Ovary (tissue), 9 donors: Measurements from ENCODE around the gene ABLIM1. TPM values are rescaled to one million over a fixed set of nuclear protein-coding genes. Genes with fewer than 3 reads are reported as not detected.

ENCODE experiments used
- DNase-seq, 5 donors: peaks; one replicate each; pipeline ENCODE4 v3.0.0-alpha.2; 2019 to 2020
- H3K27ac ChIP-seq, 2 donors: fragments of 200-600 bp; one replicate each; pipeline versions ENCODE4 v1.5.1 to v1.8.0; 2019 to 2022
- H3K27me3 ChIP-seq: fragments of 200-600 bp; one replicate; pipeline ENCODE4 v1.8.0; 2022
- H3K36me3 ChIP-seq: fragments of 200-600 bp; sonication (generic); one replicate; pipeline ENCODE4 v1.5.1; 2019
- H3K4me1 ChIP-seq: one replicate; pipeline ENCODE4 v1.8.1; 2013; ENCODE audit warnings: mild to moderate bottlenecking, moderate library complexity; ENCODE audit not compliant: insufficient read depth
- H3K4me3 ChIP-seq: fragments of 200-600 bp; sonication (generic); one replicate; pipeline ENCODE4 v1.5.1; 2017
- H3K9me3 ChIP-seq, 2 donors: fragments of 200-600 bp in 1 of 2; sonication (generic) in 1 of 2; one replicate each; pipeline versions ENCODE4 v1.5.1 to v1.8.1; 2013 to 2019; ENCODE audit warnings: mild to moderate bottlenecking in 1 of 2, moderate library complexity in 1 of 2
- CTCF ChIP-seq, 3 donors: fragments of 450-650 bp in 2 of 3; fragments of 200-600 bp in 1 of 3; IDR thresholded peaks; one replicate each; pipeline versions ENCODE4 v1.5.1 to v1.8.0; 2016 to 2022; ENCODE audit warnings: antibody characterized with exemption in 3 of 3, mild to moderate bottlenecking in 1 of 3
- EP300 ChIP-seq: sonication (generic); formaldehyde crosslinking; IDR thresholded peaks from one replicate; pipeline ENCODE4 v1.6.1; 2017; ENCODE audit warnings: antibody characterized with exemption
- POLR2A ChIP-seq: fragments of 450-650 bp; IDR thresholded peaks from one replicate; pipeline ENCODE4 v1.6.1; 2017; ENCODE audit warnings: antibody characterized with exemption, mild to moderate bottlenecking, moderate library complexity
- WGBS, 3 donors: extraction: QIAGEN DNeasy Blood & Tissue Kit in 1 of 3; methylation state at CpG; one replicate each; pipeline versions ENCODE4 v1.1.5 to v1.1.7; 2013 to 2017; 5-methylcytosine and 5-hydroxymethylcytosine counted together
- intact Hi-C, 4 donors: fragments of 100-400 bp; cut with DNase I; formaldehyde crosslinking; loops; one replicate each; pipeline versions ENCODE4 v1.11.0 to v1.15.1; 2022 to 2023
- polyA plus RNA-seq, 2 donors: library from polyadenylated mRNA; stranded (reverse); fragments of 200-250 nt in 1 of 2; fragments of 350-450 nt in 1 of 2; fragmentation: Illumina TruSeq in 1 of 2; extraction: RNeasy Lipid Tissue Mini Kit (QIAGEN cat#74804) in 1 of 2; gene quantifications; one replicate each; pipeline ENCODE4 v1.2.3, GENCODE V29; 2013 to 2014
- total RNA-seq, 7 donors: library from RNA; depleted of rRNA in 2 of 7; stranded (reverse); fragments of >200 nt in 2 of 7; fragmentation: NEBNext Ultra II Directional in 3 of 7; extraction: Animal tissue kit (Norgen Biotek cat#: 25700) in 3 of 7; gene quantifications; one replicate each; pipeline versions ENCODE4 v1.1.0 to v1.2.4, GENCODE V29; 2016 to 2023
- donor health status: DM: no; HTN: no; CAD: no; lungs with moderate emphysema.
- donor health status: DM: no; HTN: no; CAD: no.
- donor health status: Bipolar disorder and iron deficiency.
- donor health status: DM: yes; HTN: yes; CAD: no.
- donor health status: DM: no; HTN: no; CAD: no.
- donor health status: DM: yes; HTN: yes; CAD: no.

Gene ABLIM1
- total and polyA plus RNA-seq, 9 donors = 155 to 505 (median 283) TPM

DNA sequence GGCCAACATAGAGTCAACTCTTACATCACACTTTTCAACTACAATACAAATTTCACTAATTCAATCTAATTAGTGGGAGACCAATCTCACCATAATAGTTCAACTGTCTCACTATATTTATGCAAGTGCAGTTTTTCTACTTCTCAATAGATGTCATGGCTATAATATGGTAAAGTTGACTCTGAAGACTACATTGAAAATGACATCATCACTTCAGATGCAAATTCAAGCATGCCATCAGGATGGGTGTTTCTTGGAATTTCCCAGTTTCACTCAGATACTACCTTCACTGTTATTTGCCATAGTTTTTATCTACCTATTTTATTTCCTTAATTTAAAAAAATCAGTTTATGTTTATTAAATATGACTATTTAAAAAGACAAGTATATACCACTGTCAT is 67.1 kb downstream of the ABLIM1 start:
- no peaks in the 10 kb centered on the region for H3K36me3 ChIP-seq
- no peak for DNase-seq
- intact Hi-C loops = no loop called here
- TF ChIP-seq POLR2A (no peak), CTCF (IDR thresholded peaks at IDR 0.05) (no peak), EP300 (no peak)
- no peak overlapping the region for H3K27ac ChIP-seq
- H3K4me3 ChIP-seq = no peak overlapping the region
- peaks cover 0 to 3% of the 10 kb centered on the region in 2 donors for H3K9me3 ChIP-seq
- H3K27me3 ChIP-seq = no peaks in the 10 kb centered on the region
- no peaks in the 10 kb centered on the region for H3K4me1 ChIP-seq

- no peaks in the 10 kb centered on the region for H3K36me3 ChIP-seq
- WGBS, 3 donors = 57 to 61% (median 58%) methylated on average over 2 of the region's 2 CpGs
- intact Hi-C loops = no loop called here
- no peak for TF ChIP-seq EP300
- TF ChIP-seq CTCF (IDR thresholded peaks at IDR 0.05) = no peak
- TF ChIP-seq POLR2A = no peak
- no peak overlapping the region for H3K4me3 ChIP-seq
- H3K9me3 ChIP-seq = no peaks in the 10 kb centered on the region
- no peak overlapping the region for H3K27ac ChIP-seq
- H3K4me1 ChIP-seq = no peaks in the 10 kb centered on the region
- H3K27me3 ChIP-seq = no peaks in the 10 kb centered on the region
- DNase-seq = no peak
Observed at GRCh38 chr10:114584419-114584818, 73.7 kb downstream of the ABLIM1 start.

DNA sequence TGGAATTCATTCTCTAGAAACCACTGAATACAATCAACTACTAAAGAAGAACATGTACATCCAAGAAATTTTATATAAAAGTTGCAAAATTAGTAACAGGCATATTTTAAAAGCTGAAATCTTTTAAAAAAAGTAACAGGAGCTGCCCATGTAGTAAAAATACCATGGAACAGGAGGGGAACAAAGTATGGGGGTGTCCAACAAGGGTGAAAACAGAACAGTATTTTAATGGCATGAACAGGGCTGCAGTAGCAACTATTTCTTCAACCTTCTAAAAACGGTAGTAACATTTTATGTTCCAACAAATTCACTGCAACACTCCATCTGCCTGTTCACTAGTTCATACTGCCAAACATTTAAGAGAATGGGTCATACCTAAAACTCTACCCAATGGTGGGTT is 77.0 kb downstream of the ABLIM1 start:
- H3K36me3 ChIP-seq = no peaks in the 10 kb centered on the region
- no peaks in the 10 kb centered on the region for H3K27me3 ChIP-seq
- intact Hi-C loops = no loop called here
- H3K27ac ChIP-seq = no peak overlapping the region
- peaks cover 2% of the 10 kb centered on the region for H3K4me1 ChIP-seq
- 73 to 76% (median 76%) methylated on average over 1 of the region's 1 CpG for WGBS, 3 donors
- TF ChIP-seq CTCF (IDR thresholded peaks at IDR 0.05) = no peak
- no peak for TF ChIP-seq POLR2A
- TF ChIP-seq EP300 = no peak
- no peaks in the 10 kb centered on the region for H3K9me3 ChIP-seq
- H3K4me3 ChIP-seq = no peak overlapping the region
- DNase-seq = no peak

GRCh38 chr10:114577133-114577532 is 80.9 kb downstream of the ABLIM1 start:
- DNase-seq = peak in 2 of 5 donors; percentile 31 to 63
- 20 to 31% (median 24%) methylated on average over 1 of the region's 1 CpG for WGBS, 3 donors
- intact Hi-C loops = no loop called here
- no peak overlapping the region for H3K4me3 ChIP-seq
- H3K27me3 ChIP-seq = no peaks in the 10 kb centered on the region
- H3K27ac ChIP-seq = no peak overlapping the region
- H3K36me3 ChIP-seq = no peaks in the 10 kb centered on the region
- peaks cover 3% of the 10 kb centered on the region for H3K4me1 ChIP-seq
- TF ChIP-seq POLR2A (no peak), EP300 (no peak), CTCF (IDR thresholded peaks at IDR 0.05) (no peak)
- H3K9me3 ChIP-seq = no peaks in the 10 kb centered on the region

DNA sequence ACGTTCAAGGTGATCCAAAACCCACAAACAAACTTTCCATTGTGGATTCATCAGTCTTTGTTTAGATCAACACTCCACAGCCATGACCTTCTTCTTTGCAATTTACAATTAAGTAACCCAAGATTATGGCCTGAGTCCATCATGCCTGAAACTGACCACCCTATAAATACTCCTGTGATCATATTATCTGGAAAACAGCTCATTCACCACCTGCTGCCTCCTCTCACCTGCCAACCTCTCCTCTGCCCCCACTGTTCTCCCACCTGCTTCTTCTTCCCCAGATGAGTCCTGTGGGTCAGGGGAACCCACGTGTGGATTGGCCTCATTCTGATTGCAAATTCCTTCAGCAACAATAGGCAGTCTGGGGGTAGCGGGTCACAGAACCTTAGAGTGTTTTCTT is 81.4 kb downstream of the ABLIM1 start:
- Histone ChIP-seq H3K4me3 (no peak overlapping the region), H3K36me3 (no peaks in the 10 kb centered on the region), H3K27ac (no peak overlapping the region), H3K9me3 (no peaks in the 10 kb centered on the region), H3K4me1 (peaks cover 3% of the 10 kb centered on the region), H3K27me3 (no peaks in the 10 kb centered on the region)
- WGBS, 3 donors = 67 to 79% (median 68%) methylated on average over 3 of the region's 3 CpGs
- no peak for DNase-seq
- TF ChIP-seq CTCF (IDR thresholded peaks at IDR 0.05) (no peak), EP300 (no peak), POLR2A (no peak)
- intact Hi-C loops = no loop called here
